Measurements from ENCODE around the gene SHH. TPM values are rescaled to one million over a fixed set of nuclear protein-coding genes. Genes with fewer than 3 reads are reported as not detected.

The SHH gene
- total RNA-seq, 1 experiment from 2014 or later, result 22.9 TPM

DNA sequence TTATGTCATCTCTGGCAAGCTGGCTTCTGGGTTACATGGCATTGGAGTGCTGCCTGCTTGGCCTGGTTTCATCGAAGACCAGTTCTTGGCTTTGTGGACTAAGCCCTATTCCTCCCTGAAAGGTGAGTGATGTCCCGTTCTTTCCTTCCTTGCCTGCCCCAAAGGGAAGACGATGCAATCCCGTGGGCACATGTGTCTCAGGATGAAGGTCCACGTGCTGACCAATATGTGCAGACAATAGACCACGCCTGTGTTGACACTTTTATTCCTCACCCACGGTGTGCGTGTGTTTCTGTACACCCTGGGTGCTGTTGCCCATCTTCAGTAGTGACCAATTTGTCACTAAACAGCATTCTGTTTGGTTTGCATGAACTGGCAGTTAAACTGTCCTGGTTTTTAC lies 28.6 kb upstream of the SHH start:
- no peaks in the 10 kb centered on the region for H3K36me3 ChIP-seq (ENCODE audit: control insufficient read depth, insufficient read depth, low read length)
- TF ChIP-seq, protein P1, sequence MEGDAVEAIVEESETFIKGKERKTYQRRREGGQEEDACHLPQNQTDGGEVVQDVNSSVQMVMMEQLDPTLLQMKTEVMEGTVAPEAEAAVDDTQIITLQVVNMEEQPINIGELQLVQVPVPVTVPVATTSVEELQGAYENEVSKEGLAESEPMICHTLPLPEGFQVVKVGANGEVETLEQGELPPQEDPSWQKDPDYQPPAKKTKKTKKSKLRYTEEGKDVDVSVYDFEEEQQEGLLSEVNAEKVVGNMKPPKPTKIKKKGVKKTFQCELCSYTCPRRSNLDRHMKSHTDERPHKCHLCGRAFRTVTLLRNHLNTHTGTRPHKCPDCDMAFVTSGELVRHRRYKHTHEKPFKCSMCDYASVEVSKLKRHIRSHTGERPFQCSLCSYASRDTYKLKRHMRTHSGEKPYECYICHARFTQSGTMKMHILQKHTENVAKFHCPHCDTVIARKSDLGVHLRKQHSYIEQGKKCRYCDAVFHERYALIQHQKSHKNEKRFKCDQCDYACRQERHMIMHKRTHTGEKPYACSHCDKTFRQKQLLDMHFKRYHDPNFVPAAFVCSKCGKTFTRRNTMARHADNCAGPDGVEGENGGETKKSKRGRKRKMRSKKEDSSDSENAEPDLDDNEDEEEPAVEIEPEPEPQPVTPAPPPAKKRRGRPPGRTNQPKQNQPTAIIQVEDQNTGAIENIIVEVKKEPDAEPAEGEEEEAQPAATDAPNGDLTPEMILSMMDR (IDR thresholded peaks at IDR 0.05), result no peak
- TF ChIP-seq TCF7L2 (IDR thresholded peaks at IDR 0.05; ENCODE audit: low read depth, low read length) (no peak), SIN3A (IDR thresholded peaks at IDR 0.05; ENCODE audit: borderline replicate concordance, insufficient read depth, low read depth, low read length) (no peak), POLR2AphosphoS5 (IDR thresholded peaks at IDR 0.05; ENCODE audit: low read depth, low read length) (no peak)
- TF ChIP-seq, protein P2, sequence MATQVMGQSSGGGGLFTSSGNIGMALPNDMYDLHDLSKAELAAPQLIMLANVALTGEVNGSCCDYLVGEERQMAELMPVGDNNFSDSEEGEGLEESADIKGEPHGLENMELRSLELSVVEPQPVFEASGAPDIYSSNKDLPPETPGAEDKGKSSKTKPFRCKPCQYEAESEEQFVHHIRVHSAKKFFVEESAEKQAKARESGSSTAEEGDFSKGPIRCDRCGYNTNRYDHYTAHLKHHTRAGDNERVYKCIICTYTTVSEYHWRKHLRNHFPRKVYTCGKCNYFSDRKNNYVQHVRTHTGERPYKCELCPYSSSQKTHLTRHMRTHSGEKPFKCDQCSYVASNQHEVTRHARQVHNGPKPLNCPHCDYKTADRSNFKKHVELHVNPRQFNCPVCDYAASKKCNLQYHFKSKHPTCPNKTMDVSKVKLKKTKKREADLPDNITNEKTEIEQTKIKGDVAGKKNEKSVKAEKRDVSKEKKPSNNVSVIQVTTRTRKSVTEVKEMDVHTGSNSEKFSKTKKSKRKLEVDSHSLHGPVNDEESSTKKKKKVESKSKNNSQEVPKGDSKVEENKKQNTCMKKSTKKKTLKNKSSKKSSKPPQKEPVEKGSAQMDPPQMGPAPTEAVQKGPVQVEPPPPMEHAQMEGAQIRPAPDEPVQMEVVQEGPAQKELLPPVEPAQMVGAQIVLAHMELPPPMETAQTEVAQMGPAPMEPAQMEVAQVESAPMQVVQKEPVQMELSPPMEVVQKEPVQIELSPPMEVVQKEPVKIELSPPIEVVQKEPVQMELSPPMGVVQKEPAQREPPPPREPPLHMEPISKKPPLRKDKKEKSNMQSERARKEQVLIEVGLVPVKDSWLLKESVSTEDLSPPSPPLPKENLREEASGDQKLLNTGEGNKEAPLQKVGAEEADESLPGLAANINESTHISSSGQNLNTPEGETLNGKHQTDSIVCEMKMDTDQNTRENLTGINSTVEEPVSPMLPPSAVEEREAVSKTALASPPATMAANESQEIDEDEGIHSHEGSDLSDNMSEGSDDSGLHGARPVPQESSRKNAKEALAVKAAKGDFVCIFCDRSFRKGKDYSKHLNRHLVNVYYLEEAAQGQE (IDR thresholded peaks at IDR 0.05; ENCODE audit: insufficient read depth in 1 of 2, low read depth in 2 of 2, low read length in 1 of 2), result no peak
- POLR2A ChIA-PET, result no interaction called here
- H3K9me3 ChIP-seq (ENCODE audit: control insufficient read depth, insufficient read depth, low read depth, low read length), result no peaks in the 10 kb centered on the region
- no TSS peak for BruUV-seq (replicated peaks)
- H3K27ac ChIP-seq (ENCODE audit: low read length), result no peak overlapping the region
- no peak for DNase-seq (ENCODE audit: low read depth, low spot score)
- in situ Hi-C loops (cut with HindIII; ENCODE audit: low pct_unique_long_range_greater_than_20kb, low sequenced_read_pairs) (no loop called here), intact Hi-C loops (cut with micrococcal nuclease; ENCODE audit: unreplicated experiment) (no loop called here)
- no peaks in the 10 kb centered on the region for H3K27me3 ChIP-seq (ENCODE audit: control insufficient read depth, insufficient read depth, low read length)
- no peak for ATAC-seq
- H3K4me3 ChIP-seq (ENCODE audit: low read depth in 2 of 2, low read length in 2 of 2), result no peak overlapping the region
- no peaks in the 10 kb centered on the region for H3K4me1 ChIP-seq (ENCODE audit: control insufficient read depth, insufficient read depth, low read length)
- CTCF ChIA-PET, result no interaction called here

DNA sequence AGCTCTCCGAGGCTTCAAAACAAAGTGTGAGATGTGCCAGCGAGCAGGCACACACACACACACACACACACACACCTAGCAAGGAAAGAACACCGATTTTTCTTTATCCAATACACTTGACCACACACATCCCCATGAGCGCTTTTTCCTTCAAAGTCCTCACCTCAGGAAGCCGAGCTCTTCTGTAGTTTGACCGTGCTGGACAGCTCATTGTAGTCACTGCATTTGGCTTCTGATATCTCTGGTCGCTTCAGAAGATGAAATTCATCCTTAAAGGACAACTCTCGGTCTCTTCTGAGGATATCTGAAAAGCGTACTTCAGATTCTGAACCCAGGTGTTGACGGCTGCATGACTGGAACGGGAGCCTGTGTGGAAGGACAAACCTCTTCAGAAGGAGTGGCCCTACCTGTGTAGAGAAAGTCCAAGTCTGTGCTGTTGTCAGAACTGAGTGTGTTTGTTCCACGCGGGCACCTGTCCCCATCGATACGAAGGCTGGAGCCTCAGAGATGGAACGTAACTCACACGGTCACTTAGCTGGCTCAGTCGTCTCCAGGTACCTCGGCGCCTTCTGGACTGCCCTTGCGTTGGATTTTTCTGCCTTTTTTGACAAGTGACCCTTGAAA lies 28.1 kb upstream of the SHH start:
- Histone ChIP-seq H3K27ac (ENCODE audit: low read length) (no peak overlapping the region), H3K9me3 (ENCODE audit: control insufficient read depth, insufficient read depth, low read depth, low read length) (no peaks in the 10 kb centered on the region), H3K4me3 (ENCODE audit: low read depth in 2 of 2, low read length in 2 of 2) (no peak overlapping the region), H3K36me3 (ENCODE audit: control insufficient read depth, insufficient read depth, low read length) (no peaks in the 10 kb centered on the region), H3K4me1 (ENCODE audit: control insufficient read depth, insufficient read depth, low read length) (no peaks in the 10 kb centered on the region), H3K27me3 (ENCODE audit: control insufficient read depth, insufficient read depth, low read length) (no peaks in the 10 kb centered on the region)
- no peak for TF ChIP-seq SIN3A (IDR thresholded peaks at IDR 0.05; ENCODE audit: borderline replicate concordance, insufficient read depth, low read depth, low read length)
- TF ChIP-seq, protein P1 (IDR thresholded peaks at IDR 0.05), result no peak
- TF ChIP-seq TCF7L2 (IDR thresholded peaks at IDR 0.05; ENCODE audit: low read depth, low read length), result no peak
- TF ChIP-seq, protein P2 (IDR thresholded peaks at IDR 0.05; ENCODE audit: insufficient read depth in 1 of 2, low read depth in 2 of 2, low read length in 1 of 2), result no peak
- TF ChIP-seq POLR2AphosphoS5 (IDR thresholded peaks at IDR 0.05; ENCODE audit: low read depth, low read length), result no peak
- ChIA-PET POLR2A (no interaction called here), CTCF (no interaction called here)
- ATAC-seq (no peak), DNase-seq (ENCODE audit: low read depth, low spot score) (no peak)
- BruUV-seq (replicated peaks), result no TSS peak
- intact Hi-C loops (cut with micrococcal nuclease; ENCODE audit: unreplicated experiment), result no loop called here
- in situ Hi-C loops (cut with HindIII; ENCODE audit: low pct_unique_long_range_greater_than_20kb, low sequenced_read_pairs), result no loop called here

All from Panc1 (cell line).